Esophagus squamous epithelium (tissue), 5 donors: Measurements from ENCODE around the gene FYN. TPM values are rescaled to one million over a fixed set of nuclear protein-coding genes. Genes with fewer than 3 reads are reported as not detected.

Experiments used
- DNase-seq: peaks from one replicate; lab custom pipeline; 2025; lab: John Stamatoyannopoulos, UW
- H3K27ac ChIP-seq, 4 donors: fragments of 200-600 bp; sonication (generic); one replicate each; pipeline ENCODE4 v1.5.1; 2016 to 2019; ENCODE audit warnings: mild to moderate bottlenecking in 1 of 4
- H3K27me3 ChIP-seq, 4 donors: fragments of 200-600 bp; sonication (generic); 1 replicate in 3 of 4; 2 replicates in 1 of 4; pipeline versions ENCODE4 v1.5.1 to v1.6.0; 2017 to 2021; ENCODE audit warnings: antibody characterized with exemption in 1 of 4
- H3K36me3 ChIP-seq, 3 donors: fragments of 200-600 bp; sonication (generic); one replicate each; pipeline ENCODE4 v1.5.1; 2016 to 2019
- H3K4me1 ChIP-seq, 3 donors: fragments of 200-600 bp; sonication (generic); one replicate each; pipeline ENCODE4 v1.5.1; 2017 to 2019
- H3K4me3 ChIP-seq, 4 donors: fragments of 200-600 bp; sonication (generic); 1 replicate in 3 of 4; 2 replicates in 1 of 4; pipeline ENCODE4 v1.5.1; 2016 to 2019; ENCODE audit warnings: mild to moderate bottlenecking in 2 of 4, moderate library complexity in 1 of 4
- H3K9me3 ChIP-seq, 3 donors: fragments of 200-600 bp; sonication (generic); one replicate each; pipeline ENCODE4 v1.5.1; 2016 to 2019
- CTCF ChIP-seq, 6 experiments: fragments of 450-650 bp in 4 of 6; fragments of 200-600 bp in 2 of 6; sonication (generic) in 2 of 6; IDR thresholded peaks; one replicate each; pipeline ENCODE4 v1.5.1; 2016 to 2019; ENCODE audit warnings: antibody characterized with exemption in 6 of 6, mild to moderate bottlenecking in 4 of 6, moderate library complexity in 4 of 6
- POLR2A ChIP-seq, 4 donors: fragments of 450-650 bp; IDR thresholded peaks; one replicate each; pipeline ENCODE4 v1.6.1; 2017; ENCODE audit warnings: antibody characterized with exemption in 4 of 4, mild to moderate bottlenecking in 4 of 4, moderate library complexity in 3 of 4
- WGBS, 2 donors: methylation state at CpG; one replicate each; pipeline ENCODE4 v1.1.5; 2018; 5-methylcytosine and 5-hydroxymethylcytosine counted together
- intact Hi-C: fragments of 100-400 bp; cut with DNase I; formaldehyde crosslinking; loops from one replicate; pipeline ENCODE4 v1.15.0; 2022
- total RNA-seq, 4 donors: library from RNA; depleted of rRNA; stranded (reverse); fragments of >200 nt; gene quantifications; one replicate each; pipeline ENCODE4 v1.1.0, GENCODE V29; 2016
- donor health status: DM: yes; HTN: yes; CAD: no.

The FYN gene
- total RNA-seq, 4 donors from 2014 or later: 11.8 to 54.6 (median 21.4) TPM

GRCh38 chr6:111759331-111759835, 113.9 kb downstream of the FYN start:
- WGBS, 2 donors: 42 to 74% methylated on average over 10 of the region's 10 CpGs
- TF ChIP-seq POLR2A (IDR thresholded peaks at IDR 0.05) (no peak), CTCF (IDR thresholded peaks at IDR 0.05) (no peak)
- Histone ChIP-seq H3K4me3 (peak overlapping the region in 3 of 4 donors; percentile 6 to 44 (median 27)), H3K36me3 (no peaks in the 10 kb centered on the region), H3K9me3 (no peaks in the 10 kb centered on the region), H3K4me1 (peaks cover 18 to 57% (median 24%) of the 10 kb centered on the region in 3 donors), H3K27me3 (no peaks in the 10 kb centered on the region), H3K27ac (peak overlapping the region; percentile 57 to 82 (median 74))
- intact Hi-C loops: no loop called here
- DNase-seq: no peak

GRCh38 chr6:111758608-111759329, 114.5 kb downstream of the FYN start:
- intact Hi-C loops: no loop called here
- H3K27me3 ChIP-seq: no peaks in the 10 kb centered on the region
- H3K9me3 ChIP-seq: no peaks in the 10 kb centered on the region
- peaks cover 18 to 52% (median 24%) of the 10 kb centered on the region in 3 donors for H3K4me1 ChIP-seq
- no peaks in the 10 kb centered on the region for H3K36me3 ChIP-seq
- no peak for DNase-seq
- H3K27ac ChIP-seq: peak overlapping the region; percentile 57 to 82 (median 74)
- TF ChIP-seq POLR2A (IDR thresholded peaks at IDR 0.05): peak in 1 of 4 donors; percentile 27
- no peak for TF ChIP-seq CTCF (IDR thresholded peaks at IDR 0.05)
- 82 to 84% methylated on average over 9 to 11 of the region's 11 CpGs for WGBS, 2 donors
- H3K4me3 ChIP-seq: peak overlapping the region in 3 of 4 donors; percentile 6 to 44 (median 27)

DNA sequence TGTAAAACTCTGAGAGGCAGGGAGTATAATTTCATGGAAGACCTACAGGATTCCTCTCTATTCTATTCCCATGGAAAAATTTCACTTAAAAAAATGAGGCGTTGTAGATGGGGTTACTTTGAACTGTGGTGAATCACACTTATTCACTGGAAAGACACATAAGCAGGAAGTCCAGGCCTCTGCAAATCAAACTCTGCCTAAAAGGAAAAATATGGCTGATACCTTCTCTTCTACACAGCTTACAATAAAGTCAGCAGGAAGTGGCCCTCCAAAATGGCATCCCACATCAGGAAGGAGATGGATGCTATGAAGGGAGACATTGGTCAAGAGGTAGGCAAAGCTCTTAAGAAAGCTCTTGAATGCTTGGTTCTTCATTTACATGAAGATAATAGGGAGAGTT, 115.9 kb downstream of the FYN start:
- Histone ChIP-seq H3K9me3 (no peaks in the 10 kb centered on the region), H3K27me3 (no peaks in the 10 kb centered on the region), H3K27ac (peak overlapping the region; percentile 21 to 74 (median 38)), H3K4me3 (peak overlapping the region in 2 of 4 donors; percentile 1 to 27), H3K36me3 (no peaks in the 10 kb centered on the region), H3K4me1 (peaks cover 16 to 52% (median 18%) of the 10 kb centered on the region in 3 donors)
- TF ChIP-seq POLR2A (IDR thresholded peaks at IDR 0.05) (peak in 1 of 4 donors; percentile 44), CTCF (IDR thresholded peaks at IDR 0.05) (no peak)
- 50 to 60% methylated on average over 1 of the region's 1 CpG for WGBS, 2 donors
- no peak for DNase-seq
- intact Hi-C loops: no loop called here

DNA sequence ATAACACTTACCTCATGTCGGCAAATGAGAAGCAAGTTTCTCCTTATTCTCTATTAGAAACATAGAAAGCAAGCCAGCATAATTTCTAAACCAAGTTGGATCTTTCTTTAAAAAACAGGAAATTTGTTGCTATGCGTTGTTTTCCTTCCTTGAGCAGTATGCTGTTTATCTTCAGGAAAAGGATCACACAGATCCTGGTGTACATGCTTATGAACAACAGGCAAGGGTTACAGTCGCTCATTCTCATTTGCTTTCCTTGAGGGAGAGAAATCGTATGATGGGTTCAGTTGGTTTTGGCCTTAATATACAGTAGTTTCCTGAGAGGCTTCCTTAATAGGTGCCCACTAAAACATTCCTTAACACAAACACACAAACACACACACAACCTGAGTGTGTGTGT, 118.8 kb downstream of the FYN start:
- Histone ChIP-seq H3K4me3 (no peak overlapping the region), H3K36me3 (no peaks in the 10 kb centered on the region), H3K9me3 (no peaks in the 10 kb centered on the region), H3K27ac (peak overlapping the region in 3 of 4 donors; percentile 16 to 72 (median 27)), H3K4me1 (peaks cover 0 to 31% (median 6%) of the 10 kb centered on the region in 3 donors), H3K27me3 (no peaks in the 10 kb centered on the region)
- intact Hi-C loops: no loop called here
- no peak for TF ChIP-seq CTCF (IDR thresholded peaks at IDR 0.05)
- no peak for TF ChIP-seq POLR2A (IDR thresholded peaks at IDR 0.05)
- WGBS, 2 donors: 86% methylated on average over 4 of the region's 4 CpGs
- no peak for DNase-seq

DNA sequence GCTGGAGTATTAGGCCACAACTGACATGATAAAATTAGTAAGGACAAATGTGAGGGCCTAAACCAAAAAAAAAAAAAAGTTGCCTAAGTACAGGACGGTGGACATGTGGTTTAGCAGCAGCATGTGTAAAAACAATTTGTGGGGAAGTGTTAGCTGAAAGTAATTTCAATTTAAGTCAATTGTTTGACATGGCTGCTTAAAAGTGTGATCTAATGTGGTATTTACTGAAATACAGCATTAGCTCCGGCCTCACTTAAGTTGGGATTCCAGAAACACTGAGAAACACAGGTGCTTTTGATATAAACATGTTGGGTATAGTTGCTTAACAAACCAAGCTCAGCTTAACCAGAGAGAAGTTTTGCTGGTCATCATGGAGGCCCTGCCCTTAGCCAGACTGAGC, 119.7 kb downstream of the FYN start:
- H3K36me3 ChIP-seq: no peaks in the 10 kb centered on the region
- no peaks in the 10 kb centered on the region for H3K27me3 ChIP-seq
- peak overlapping the region in 3 of 4 donors; percentile 16 to 72 (median 27) for H3K27ac ChIP-seq
- H3K9me3 ChIP-seq: no peaks in the 10 kb centered on the region
- H3K4me3 ChIP-seq: no peak overlapping the region
- no peak for DNase-seq
- TF ChIP-seq POLR2A (IDR thresholded peaks at IDR 0.05) (no peak), CTCF (IDR thresholded peaks at IDR 0.05) (no peak)
- intact Hi-C loops: no loop called here
- 57 to 62% methylated on average over 2 of the region's 2 CpGs for WGBS, 2 donors
- peaks cover 0 to 23% (median 0%) of the 10 kb centered on the region in 3 donors for H3K4me1 ChIP-seq
